SU-DHL-6 (cell line): ENCODE measurements around the gene RNF17.

Experiments used
- H2AFZ ChIP-seq: fragments of 200-600 bp; sonication (generic); 2 replicates; pipeline ENCODE4 v1.6.1; 2014; ENCODE audit warnings: low read depth, mild to moderate bottlenecking, moderate library complexity, mixed read lengths, antibody characterized with exemption, low read length; ENCODE audit not compliant: severe bottlenecking
- H3F3A ChIP-seq: fragments of 200-600 bp; shearing (Covaris generic); 2 replicates; pipeline ENCODE4 v1.6.0; 2016; ENCODE audit warnings: antibody characterized with exemption, mild to moderate bottlenecking; ENCODE audit not compliant: insufficient read depth
- H3K27ac ChIP-seq: fragments of 200-600 bp; sonication (generic); 2 replicates; pipeline ENCODE4 v1.5.1; 2016; ENCODE audit warnings: low read depth, mild to moderate bottlenecking, low read length, moderate library complexity, mixed read lengths
- H3K27me3 ChIP-seq: fragments of 200-600 bp; sonication (generic), shearing (Covaris generic); 2 replicates; pipeline ENCODE4 v1.6.0; 2014; ENCODE audit warnings: mild to moderate bottlenecking, low read length
- H3K36me3 ChIP-seq: fragments of 200-600 bp; sonication (generic); 2 replicates; pipeline ENCODE4 v1.6.1; 2014; ENCODE audit warnings: mild to moderate bottlenecking, low read length, mixed read lengths
- H3K4me2 ChIP-seq: fragments of 300-600, 200-600 bp; shearing (Covaris generic), sonication (generic); 2 replicates; pipeline ENCODE4 v1.6.0; 2014; ENCODE audit warnings: low read length, low read depth, mild to moderate bottlenecking; ENCODE audit not compliant: poor library complexity, severe bottlenecking
- H3K4me3 ChIP-seq: fragments of 200-600 bp; sonication (generic); 2 replicates; pipeline ENCODE4 v1.5.1; 2014; ENCODE audit warnings: antibody characterized with exemption, low read length, mild to moderate bottlenecking, mixed read lengths; ENCODE audit not compliant: insufficient read depth, poor library complexity, severe bottlenecking
- H3K79me2 ChIP-seq: fragments of 200-600 bp; sonication (generic); 2 replicates; pipeline ENCODE4 v1.6.1; 2014; ENCODE audit warnings: mild to moderate bottlenecking, low read length, moderate library complexity; ENCODE audit not compliant: insufficient read depth
- H3K9ac ChIP-seq: fragments of 200-600 bp; sonication (generic); 2 replicates; pipeline ENCODE4 v1.7.0; 2014; ENCODE audit warnings: mild to moderate bottlenecking, low read length
- H3K9me2 ChIP-seq: fragments of 200-600 bp; sonication (generic); replicated peaks from 2 replicates; pipeline ENCODE4 v1.6.1; 2014; ENCODE audit warnings: low read length; ENCODE audit not compliant: insufficient read depth
- H3K9me3 ChIP-seq: fragments of 200-600 bp; sonication (generic); 2 replicates; pipeline ENCODE4 v1.6.1; 2014; ENCODE audit warnings: low read length, mixed read lengths; ENCODE audit not compliant: insufficient read depth
- H4K20me1 ChIP-seq: fragments of 200-600 bp; sonication (generic); 2 replicates; pipeline ENCODE4 v1.6.1; 2014; ENCODE audit warnings: low read depth, mild to moderate bottlenecking, antibody characterized with exemption, low read length, moderate library complexity, mixed read lengths
- CTCF ChIP-seq: fragments of 200-600 bp; sonication (generic); IDR thresholded peaks from one replicate; pipeline ENCODE4 v1.5.1; 2017; ENCODE audit warnings: antibody characterized with exemption, mild to moderate bottlenecking, low read length, moderate library complexity; ENCODE audit not compliant: insufficient read depth, poor library complexity, severe bottlenecking
- EZH2phosphoT487 ChIP-seq: fragments of 200-600 bp; sonication (generic), shearing (Covaris generic); conservative IDR thresholded peaks from 2 replicates; pipeline ENCODE4 v1.6.1; 2018; ENCODE audit warnings: mild to moderate bottlenecking, antibody characterized with exemption, low read length, moderate library complexity, mixed read lengths

RNF17 gene

GRCh38 chr13:24851546-24851945 lies 87.6 kb downstream of the RNF17 start:
- H4K20me1 ChIP-seq = no peaks in the 10 kb centered on the region; the same call in 1 of the 2 replicates
- H3K4me2 ChIP-seq = no peak overlapping the region
- no peaks in the 10 kb centered on the region for H3K9me2 ChIP-seq
- H3K79me2 ChIP-seq = no peaks in the 10 kb centered on the region
- H3K36me3 ChIP-seq = no peaks in the 10 kb centered on the region
- H3K9me3 ChIP-seq = no peaks in the 10 kb centered on the region
- no peak overlapping the region for H2AFZ ChIP-seq
- H3K4me3 ChIP-seq = no peak overlapping the region
- no peak overlapping the region for H3K27ac ChIP-seq
- no peak overlapping the region for H3K9ac ChIP-seq
- H3F3A ChIP-seq = no peaks in the 10 kb centered on the region
- no peak for TF ChIP-seq CTCF
- TF ChIP-seq EZH2phosphoT487 = no peak
- no peaks in the 10 kb centered on the region for H3K27me3 ChIP-seq

- no peak overlapping the region for H3K27ac ChIP-seq
- H3K4me3 ChIP-seq = no peak overlapping the region
- no peaks in the 10 kb centered on the region for H3K9me2 ChIP-seq
- no peaks in the 10 kb centered on the region for H3K9me3 ChIP-seq
- no peaks in the 10 kb centered on the region; the same call in 1 of the 2 replicates for H4K20me1 ChIP-seq
- no peaks in the 10 kb centered on the region for H3K36me3 ChIP-seq
- H3K27me3 ChIP-seq = no peaks in the 10 kb centered on the region
- H3K9ac ChIP-seq = no peak overlapping the region
- no peak overlapping the region for H2AFZ ChIP-seq
- no peaks in the 10 kb centered on the region for H3K79me2 ChIP-seq
- H3F3A ChIP-seq = no peaks in the 10 kb centered on the region
- TF ChIP-seq EZH2phosphoT487 = no peak
- TF ChIP-seq CTCF = no peak
- H3K4me2 ChIP-seq = no peak overlapping the region
Observed at GRCh38 chr13:24854311-24854710, 90.3 kb downstream of the RNF17 start.

- Histone ChIP-seq H2AFZ (no peak overlapping the region), H3K4me3 (no peak overlapping the region), H4K20me1 (no peaks in the 10 kb centered on the region), H3K9me2 (no peaks in the 10 kb centered on the region), H3K36me3 (no peaks in the 10 kb centered on the region), H3K27me3 (no peaks in the 10 kb centered on the region), H3K9me3 (no peaks in the 10 kb centered on the region), H3K4me2 (no peak overlapping the region), H3F3A (no peaks in the 10 kb centered on the region), H3K79me2 (no peaks in the 10 kb centered on the region), H3K27ac (no peak overlapping the region), H3K9ac (no peak overlapping the region)
- TF ChIP-seq CTCF (no peak), EZH2phosphoT487 (no peak)
Observed at GRCh38 chr13:24858953-24859352, 95.0 kb downstream of the RNF17 start.

- Histone ChIP-seq H3K79me2 (no peaks in the 10 kb centered on the region), H3K27ac (no peak overlapping the region), H3K4me2 (no peak overlapping the region), H3K36me3 (no peaks in the 10 kb centered on the region), H3K9ac (no peak overlapping the region), H4K20me1 (no peaks in the 10 kb centered on the region), H3K27me3 (no peaks in the 10 kb centered on the region), H3F3A (no peaks in the 10 kb centered on the region), H3K9me2 (no peaks in the 10 kb centered on the region), H2AFZ (no peak overlapping the region), H3K4me3 (no peak overlapping the region), H3K9me3 (no peaks in the 10 kb centered on the region)
- TF ChIP-seq CTCF (no peak), EZH2phosphoT487 (no peak)
Observed at GRCh38 chr13:24860770-24861169, 96.8 kb downstream of the RNF17 start.
